Loucy (cell line): ENCODE measurements around the gene NDC80.

Experiments used
- EZH2phosphoT487 ChIP-seq: fragments of 200-600 bp; IDR thresholded peaks from 2 replicates; pipeline ENCODE4 v1.6.1; 2018; ENCODE audit warnings: antibody characterized with exemption, mild to moderate bottlenecking, moderate library complexity, borderline replicate concordance
- TF ChIP-seq, protein P1 (sequence below): fragments of 200-600 bp; sonication (generic); conservative IDR thresholded peaks from 2 replicates; pipeline ENCODE4 v1.5.1; 2014; ENCODE audit warnings: mild to moderate bottlenecking, antibody characterized with exemption, low read length

DNA sequence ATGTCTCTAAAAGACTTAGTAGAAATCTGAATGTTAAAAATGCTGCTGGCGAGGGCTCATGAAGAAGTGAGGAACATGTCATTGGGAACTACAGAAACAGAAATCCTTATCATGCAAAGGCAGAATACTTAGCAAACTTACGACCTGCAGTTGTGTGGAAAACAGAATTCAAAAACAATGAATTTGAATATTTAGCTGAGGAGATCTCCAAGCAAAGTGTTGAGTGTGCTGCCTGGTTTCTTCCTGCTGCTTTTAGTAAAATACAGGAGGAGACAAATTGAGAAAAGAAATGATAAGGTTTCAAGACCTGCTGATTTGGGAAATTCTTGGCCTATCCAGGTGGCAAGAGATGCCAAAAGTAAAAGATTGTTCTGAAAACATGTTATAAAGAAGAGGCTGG, 38.6 kb upstream of the NDC80 start:
- TF ChIP-seq, protein P1, sequence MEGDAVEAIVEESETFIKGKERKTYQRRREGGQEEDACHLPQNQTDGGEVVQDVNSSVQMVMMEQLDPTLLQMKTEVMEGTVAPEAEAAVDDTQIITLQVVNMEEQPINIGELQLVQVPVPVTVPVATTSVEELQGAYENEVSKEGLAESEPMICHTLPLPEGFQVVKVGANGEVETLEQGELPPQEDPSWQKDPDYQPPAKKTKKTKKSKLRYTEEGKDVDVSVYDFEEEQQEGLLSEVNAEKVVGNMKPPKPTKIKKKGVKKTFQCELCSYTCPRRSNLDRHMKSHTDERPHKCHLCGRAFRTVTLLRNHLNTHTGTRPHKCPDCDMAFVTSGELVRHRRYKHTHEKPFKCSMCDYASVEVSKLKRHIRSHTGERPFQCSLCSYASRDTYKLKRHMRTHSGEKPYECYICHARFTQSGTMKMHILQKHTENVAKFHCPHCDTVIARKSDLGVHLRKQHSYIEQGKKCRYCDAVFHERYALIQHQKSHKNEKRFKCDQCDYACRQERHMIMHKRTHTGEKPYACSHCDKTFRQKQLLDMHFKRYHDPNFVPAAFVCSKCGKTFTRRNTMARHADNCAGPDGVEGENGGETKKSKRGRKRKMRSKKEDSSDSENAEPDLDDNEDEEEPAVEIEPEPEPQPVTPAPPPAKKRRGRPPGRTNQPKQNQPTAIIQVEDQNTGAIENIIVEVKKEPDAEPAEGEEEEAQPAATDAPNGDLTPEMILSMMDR: no peak
- TF ChIP-seq EZH2phosphoT487: no peak
